Measurements from ENCODE around the gene ZNF678.
"Not testable (repeated sequence)": the region's sequence is repeated elsewhere in the genome, so short reads cannot be mapped to it uniquely, and the experiment has no call there.

The ZNF678 gene

DNA sequence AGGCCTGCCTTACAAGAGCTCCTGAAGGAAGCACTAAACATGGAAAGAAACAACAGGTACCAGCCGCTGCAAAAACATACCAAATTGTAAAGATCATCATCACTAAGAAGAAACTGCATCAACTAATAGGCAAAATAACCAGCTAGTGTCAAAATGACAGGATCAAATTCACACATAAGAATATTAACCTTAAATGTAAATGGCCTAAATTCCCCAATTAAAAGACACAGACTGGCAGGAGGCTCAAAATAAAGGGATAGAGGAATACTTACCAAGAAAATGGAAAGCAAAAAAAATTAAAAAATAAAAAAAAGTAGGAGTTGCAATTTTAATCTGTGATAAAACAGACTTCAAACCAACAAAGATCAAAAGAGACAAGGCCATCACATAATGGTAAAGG is 11.5 kb upstream of the ZNF678 start:
- DNase-seq (ENCODE audit: low read depth in 2 of 2), result not testable (repeated sequence)

DNA sequence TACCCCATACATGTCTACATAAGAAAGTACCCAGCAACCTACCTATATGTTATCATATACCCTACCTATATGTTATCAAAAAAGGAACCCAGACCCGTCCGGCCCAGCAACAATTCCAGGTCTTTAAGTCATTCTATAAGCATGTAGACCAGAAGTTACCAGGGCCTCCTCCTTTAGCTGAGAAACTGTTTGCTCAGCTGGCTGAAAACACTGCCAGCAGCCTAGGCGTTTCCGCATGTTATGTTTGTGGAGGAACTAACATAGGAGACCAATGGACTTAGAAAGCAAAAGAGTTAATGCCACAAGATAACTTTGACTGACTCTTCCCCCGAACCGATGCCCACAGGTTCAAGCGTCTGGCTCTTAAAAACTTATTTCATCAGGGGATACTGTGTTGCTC is 7.1 kb upstream of the ZNF678 start:
- DNase-seq (ENCODE audit: low read depth in 2 of 2), result no peak

- DNase-seq (ENCODE audit: low read depth in 2 of 2), result no peak
Observed at GRCh38 chr1:227557962-227558725, 5.2 kb upstream of the ZNF678 start.

- no peak for DNase-seq (ENCODE audit: low read depth in 2 of 2)
Observed at GRCh38 chr1:227558732-227559262, 4.6 kb upstream of the ZNF678 start.

GRCh38 chr1:227559499-227559898 is 3.9 kb upstream of the ZNF678 start:
- no peak for DNase-seq (ENCODE audit: low read depth in 2 of 2)

- DNase-seq (ENCODE audit: low read depth in 2 of 2), result no peak
Observed at GRCh38 chr1:227559926-227560325, 3.4 kb upstream of the ZNF678 start.

- no peak for DNase-seq (ENCODE audit: low read depth in 2 of 2)
Observed at GRCh38 chr1:227560393-227561173, 2.8 kb upstream of the ZNF678 start.

DNA sequence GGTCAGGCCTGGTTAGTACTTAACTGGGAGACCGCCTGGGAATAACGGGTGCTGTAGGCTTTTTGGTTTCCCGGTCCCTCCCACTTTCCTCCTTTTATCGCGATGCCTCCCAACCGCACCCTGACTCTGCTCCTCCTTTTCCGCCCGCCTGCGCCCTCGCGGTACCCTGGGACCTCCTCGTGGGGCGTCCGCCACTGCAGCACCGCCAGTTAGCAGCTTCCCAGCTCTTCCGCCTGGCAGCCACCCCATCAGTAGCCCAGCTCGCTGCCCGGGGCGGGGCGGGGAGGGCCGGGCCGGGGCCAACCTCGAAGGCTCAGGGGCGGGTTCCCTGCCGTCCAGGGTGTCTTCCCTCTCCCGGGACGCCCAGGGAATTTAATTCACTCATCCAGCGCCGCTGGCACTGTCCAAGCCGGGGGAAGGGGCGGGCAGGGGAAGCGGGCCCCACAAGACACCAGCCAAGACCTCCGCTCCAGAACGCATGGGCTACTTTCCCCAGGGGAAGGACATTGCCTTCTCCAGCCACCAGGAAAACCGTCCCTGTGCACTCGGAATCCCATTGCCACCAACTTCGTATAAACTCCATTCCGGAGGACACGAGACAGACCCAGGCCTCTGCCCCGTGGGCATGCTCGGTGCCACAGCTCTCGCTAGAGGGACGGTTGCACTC is 2.0 kb upstream of the ZNF678 start:
- no peak for DNase-seq (ENCODE audit: low read depth in 2 of 2)

DNA sequence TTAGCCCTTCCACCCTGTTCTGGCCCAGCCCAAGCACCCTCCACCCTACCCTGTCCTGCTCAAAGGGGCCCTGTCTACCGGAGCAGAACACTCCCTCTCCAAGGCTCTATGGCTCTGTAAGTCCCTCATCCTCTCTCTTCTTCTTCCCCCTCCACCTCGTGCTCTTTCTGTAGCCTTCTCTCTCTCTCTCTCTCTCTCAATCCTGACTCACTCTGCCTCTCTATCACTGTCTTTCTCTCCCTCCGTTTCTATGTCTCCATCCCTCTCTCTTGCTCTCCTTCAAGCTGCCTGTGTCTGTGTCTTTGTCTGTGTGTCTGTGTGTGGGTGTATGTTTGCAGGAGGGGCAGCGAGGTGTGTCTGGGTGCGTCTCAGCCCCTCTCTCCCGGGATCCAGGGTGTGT is 1.3 kb upstream of the ZNF678 start:
- no peak for DNase-seq (ENCODE audit: low read depth in 2 of 2)

DNA sequence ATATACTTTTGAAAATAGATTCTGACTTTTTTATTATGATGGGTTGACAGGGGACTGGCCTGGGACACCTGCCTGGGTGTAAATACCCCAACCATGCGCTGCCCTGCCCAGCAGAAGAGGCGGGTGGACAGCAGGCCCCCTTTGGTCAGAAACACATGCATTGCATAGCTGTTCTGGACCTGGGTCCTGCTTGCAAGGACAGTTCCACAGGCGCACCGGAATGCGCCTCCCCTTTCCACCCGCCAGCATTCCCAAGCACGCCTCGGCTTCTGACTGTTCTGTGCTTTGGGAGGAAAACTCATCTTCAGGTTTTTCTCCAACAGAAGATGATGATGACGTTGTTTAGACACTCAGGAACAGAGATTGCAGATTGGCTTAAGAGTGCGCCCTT is 428 bp upstream of the ZNF678 start:
- no peak for DNase-seq (ENCODE audit: low read depth in 2 of 2)

GRCh38 chr1:227567256-227567655 is 3.9 kb downstream of the ZNF678 start:
- no peak for DNase-seq (ENCODE audit: low read depth in 2 of 2)

DNA sequence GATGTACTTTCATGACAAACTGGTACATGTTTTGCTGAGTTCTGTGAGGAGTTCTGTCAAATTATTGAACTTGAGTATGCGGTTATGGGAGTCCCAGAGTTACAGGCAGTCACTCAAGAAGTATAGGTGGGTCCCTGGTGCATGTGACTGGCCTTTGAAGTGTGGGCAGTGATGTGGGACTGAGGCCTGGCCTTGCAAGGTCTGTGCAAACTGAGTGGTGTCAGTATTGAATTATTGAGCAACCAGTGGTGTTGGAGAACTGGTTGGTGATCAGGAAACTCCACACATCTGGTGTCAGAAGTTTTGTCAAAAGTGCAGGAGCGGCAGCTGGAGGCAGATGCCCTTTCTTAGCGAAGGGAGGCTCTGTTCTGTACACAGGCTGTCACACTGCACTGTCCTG is 5.2 kb downstream of the ZNF678 start:
- no peak for DNase-seq (ENCODE audit: low read depth in 2 of 2)

GRCh38 chr1:227572752-227573151 is 9.4 kb downstream of the ZNF678 start:
- no peak for DNase-seq (ENCODE audit: low read depth in 2 of 2)

- DNase-seq (ENCODE audit: low read depth in 2 of 2), result no peak
Observed at GRCh38 chr1:227574926-227575325, 11.6 kb downstream of the ZNF678 start.

DNA sequence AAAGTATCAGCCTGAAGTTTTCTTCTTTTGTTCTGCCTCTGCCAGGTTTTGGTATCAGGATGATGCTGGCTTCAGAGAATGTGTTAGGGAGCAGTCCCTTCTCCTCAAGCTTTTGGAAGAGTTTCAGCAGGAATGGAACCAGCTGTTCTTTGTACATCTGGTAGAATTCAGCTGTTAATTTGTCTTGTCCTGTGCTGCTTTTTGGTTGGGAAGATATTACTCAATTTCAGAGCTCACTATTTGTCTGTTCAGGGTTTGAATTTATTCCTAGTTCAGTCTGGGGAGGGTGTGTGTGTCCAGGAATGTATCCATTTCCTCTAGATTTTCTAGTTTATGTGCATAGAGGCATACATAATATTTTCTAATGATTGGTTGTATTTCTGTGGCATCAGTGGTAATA is 12.8 kb downstream of the ZNF678 start:
- no peak for DNase-seq (ENCODE audit: low read depth in 2 of 2)

- no peak for DNase-seq (ENCODE audit: low read depth in 2 of 2)
Observed at GRCh38 chr1:227577500-227577899, 14.1 kb downstream of the ZNF678 start.

GRCh38 chr1:227583354-227583753 is 20.0 kb downstream of the ZNF678 start:
- DNase-seq (ENCODE audit: low read depth in 2 of 2), result no peak

DNA sequence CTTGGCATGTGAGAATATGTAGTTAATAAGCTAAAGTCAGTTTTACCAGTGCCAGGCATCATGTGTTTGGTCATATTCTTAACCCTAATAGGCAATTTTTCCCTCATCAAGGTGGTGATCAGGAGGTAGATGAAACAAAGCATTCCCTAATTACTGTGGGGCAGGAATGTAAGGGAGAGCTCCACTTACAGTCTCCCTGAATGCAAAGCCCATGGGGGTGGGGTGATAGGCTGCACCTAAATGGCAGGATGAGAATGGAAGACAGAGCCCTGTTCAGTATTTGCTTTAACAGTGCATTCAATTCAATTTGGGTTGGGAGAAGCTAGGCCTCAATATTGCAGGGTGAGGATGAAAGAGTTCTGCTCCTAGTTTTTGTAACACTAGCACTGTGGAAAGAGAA is 23.4 kb downstream of the ZNF678 start:
- DNase-seq (ENCODE audit: low read depth in 2 of 2), result no peak

- DNase-seq (ENCODE audit: low read depth in 2 of 2), result no peak
Observed at GRCh38 chr1:227587968-227588367, 24.6 kb downstream of the ZNF678 start.

- DNase-seq (ENCODE audit: low read depth in 2 of 2), result not testable (repeated sequence)
Observed at GRCh38 chr1:227588769-227589168, 25.4 kb downstream of the ZNF678 start.

DNA sequence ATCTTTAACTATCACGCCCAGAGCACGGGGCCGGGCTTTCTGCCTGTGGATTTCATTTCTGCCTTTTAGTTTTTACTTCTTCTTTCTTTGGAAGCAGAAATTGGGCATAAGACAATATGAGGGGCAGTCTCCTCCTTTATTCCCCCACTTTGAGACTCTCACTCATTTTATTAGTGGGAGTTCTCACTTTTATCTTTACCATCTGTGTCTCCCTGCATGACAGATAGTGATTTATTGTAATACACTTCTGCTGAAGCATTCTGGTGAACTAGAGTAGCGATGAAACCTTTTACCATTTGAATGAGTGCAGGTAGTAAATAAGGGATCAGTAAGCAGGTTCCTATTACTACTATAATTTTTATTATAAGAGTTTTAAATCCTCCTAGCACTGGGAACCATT is 26.4 kb downstream of the ZNF678 start:
- not testable (repeated sequence) for DNase-seq (ENCODE audit: low read depth in 2 of 2)

- DNase-seq (ENCODE audit: low read depth in 2 of 2), result not testable (repeated sequence)
Observed at GRCh38 chr1:227596222-227596621, 32.9 kb downstream of the ZNF678 start.

Measured in fibroblast of skin of left biceps (primary cell).